K562 (cell line): ENCODE measurements around the gene NAIF1. TPM values are rescaled to one million over a fixed set of nuclear protein-coding genes. Genes with fewer than 3 reads are reported as not detected.

Experiments
- ATF7 ChIP-seq: fragments of 450-650 bp; IDR thresholded peaks from 2 replicates; pipeline ENCODE4 v1.7.1; 2014; ENCODE audit warnings: mild to moderate bottlenecking, moderate library complexity
- ESRRB ChIP-seq: fragments of 250-450 bp; sonication (Bioruptor Pico); IDR thresholded peaks from 2 replicates; pipeline ENCODE4 v1.5.0; 2020; ENCODE audit warnings: mild to moderate bottlenecking, moderate library complexity, borderline replicate concordance
- FOXJ2 ChIP-seq: fragments of 200-800 bp; sonication (Bioruptor generic); IDR thresholded peaks from 2 replicates; pipeline ENCODE4 v1.6.1; 2016; ENCODE audit warnings: missing genetic modification characterization, missing compliant biosample characterization
- GTF2F1 ChIP-seq: IDR thresholded peaks from 2 replicates; pipeline ENCODE4 v1.6.1; 2011; ENCODE audit warnings: low read depth, low read length, improper control_type of control experiment
- LCOR ChIP-seq: sonication (generic); formaldehyde crosslinking; IDR thresholded peaks from 2 replicates; pipeline ENCODE4 v1.8.0; 2022; ENCODE audit warnings: mild to moderate bottlenecking, missing genetic modification reagents
- MYBL2 ChIP-seq, 2 experiments: fragments of 450-650 bp in 1 of 2; sonication (generic) in 1 of 2; formaldehyde crosslinking in 1 of 2; IDR thresholded peaks; 2 replicates each; pipeline versions ENCODE4 v1.6.1 to v1.8.1; 2017 to 2022; ENCODE audit warnings: borderline replicate concordance in 1 of 2, inconsistent platforms in 1 of 2, low read depth in 1 of 2, mild to moderate bottlenecking in 1 of 2, missing genetic modification reagents in 1 of 2, moderate library complexity in 1 of 2
- OTX1 ChIP-seq: fragments of 450-650 bp; formaldehyde crosslinking; IDR thresholded peaks from 2 replicates; pipeline ENCODE4 v1.4.0; 2022; ENCODE audit warnings: mild to moderate bottlenecking
- PCBP2 ChIP-seq: fragments of 200-400 bp; formaldehyde crosslinking; IDR thresholded peaks from 2 replicates; pipeline ENCODE4 v1.6.1; 2018; ENCODE audit warnings: low read length, low read depth, mild to moderate bottlenecking, moderate library complexity; ENCODE audit not compliant: poor library complexity, severe bottlenecking
- RBM22 ChIP-seq: fragments of 200-400 bp; formaldehyde crosslinking; IDR thresholded peaks from 2 replicates; pipeline ENCODE4 v1.6.1; 2018; ENCODE audit warnings: low read length, low read depth; ENCODE audit not compliant: poor library complexity, severe bottlenecking
- SREBF1 ChIP-seq: fragments of 150-350 bp; IDR thresholded peaks from 2 replicates; pipeline ENCODE4 v1.6.1; 2014; ENCODE audit warnings: antibody characterized with exemption, low read depth, low read length, borderline replicate concordance
- ZNF23 ChIP-seq: fragments of 250-450 bp; sonication (Bioruptor Pico); IDR thresholded peaks from 2 replicates; pipeline ENCODE4 v1.4.0; 2020; ENCODE audit warnings: mild to moderate bottlenecking
- ZNF263 ChIP-seq: sonication (generic); formaldehyde crosslinking; IDR thresholded peaks from 2 replicates; pipeline ENCODE4 v1.8.0; 2022; ENCODE audit warnings: mild to moderate bottlenecking, missing genetic modification reagents, borderline replicate concordance
- ZNF436 ChIP-seq: fragments of 250-450, 450-650 bp; sonication (Bioruptor Pico); formaldehyde crosslinking; IDR thresholded peaks from 2 replicates; pipeline ENCODE4 v1.7.0; 2020; ENCODE audit warnings: mild to moderate bottlenecking
- ZNF445 ChIP-seq: fragments of 250-450 bp; sonication (Bioruptor Pico); IDR thresholded peaks from 2 replicates; pipeline ENCODE4 v1.4.0; 2020; ENCODE audit warnings: low read depth, mild to moderate bottlenecking, moderate library complexity
- ZNF586 ChIP-seq: fragments of 450-650 bp; formaldehyde crosslinking; conservative IDR thresholded peaks from 2 replicates; pipeline ENCODE4 v1.4.0; 2020; ENCODE audit warnings: mild to moderate bottlenecking, moderate library complexity
- ZNF764 ChIP-seq: fragments of 250-450 bp; sonication (Bioruptor Pico); IDR thresholded peaks from 2 replicates; pipeline ENCODE4 v1.4.0; 2020; ENCODE audit warnings: low read depth, mild to moderate bottlenecking, moderate library complexity
- polyA plus RNA-seq, 8 experiments: library from polyadenylated mRNA; depleted of rRNA in 4 of 8; stranded (reverse) in 5 of 8; unstranded in 3 of 8; fragments of >200 nt; fragmentation: Nextera tagmentation in 2 of 8; fragmentation: Illumina TruSeq in 1 of 8; extraction: Ambion mirVana in 2 of 8; extraction: Trizol in 1 of 8; gene quantifications; 2 replicates each; pipeline versions ENCODE4 v1.2.1 to v1.2.3, GENCODE V29; 2011 to 2014; ENCODE audit warnings: inconsistent platforms in 1 of 8, missing spikeins in 1 of 8
- total RNA-seq, 7 experiments: library from RNA; depleted of rRNA in 6 of 7; stranded (reverse); fragments of >200 nt in 6 of 7; fragmentation: Illumina TruSeq in 2 of 7; extraction: Trizol in 2 of 7; gene quantifications; 2 replicates each; pipeline versions ENCODE4 v1.2.1 to v1.2.3, GENCODE V29; 2011 to 2021; ENCODE audit warnings: low replicate concordance in 1 of 7
- TF ChIP-seq, protein P1 (sequence below): fragments of 450-650 bp; formaldehyde crosslinking; IDR thresholded peaks from 2 replicates; pipeline ENCODE4 v1.4.0; 2020; ENCODE audit warnings: mild to moderate bottlenecking, mixed read lengths
- TF ChIP-seq, protein P2 (sequence below): sonication (generic); formaldehyde crosslinking; IDR thresholded peaks from 2 replicates; pipeline ENCODE4 v1.8.1; 2023; ENCODE audit warnings: mild to moderate bottlenecking, missing genetic modification reagents
- TF ChIP-seq, protein P3 (sequence below): fragments of 250-450 bp; sonication (Bioruptor Pico); IDR thresholded peaks from 2 replicates; pipeline ENCODE4 v1.8.0; 2021; ENCODE audit warnings: borderline replicate concordance, mild to moderate bottlenecking, moderate library complexity; ENCODE audit not compliant: poor library complexity, severe bottlenecking

NAIF1 gene
- total and polyA plus RNA-seq, 9 of the 15 experiments (the other 6 are each of a cell fraction or from before 2014, with no cell fraction given): 4.8 to 26.6 (median 17.2) TPM

DNA sequence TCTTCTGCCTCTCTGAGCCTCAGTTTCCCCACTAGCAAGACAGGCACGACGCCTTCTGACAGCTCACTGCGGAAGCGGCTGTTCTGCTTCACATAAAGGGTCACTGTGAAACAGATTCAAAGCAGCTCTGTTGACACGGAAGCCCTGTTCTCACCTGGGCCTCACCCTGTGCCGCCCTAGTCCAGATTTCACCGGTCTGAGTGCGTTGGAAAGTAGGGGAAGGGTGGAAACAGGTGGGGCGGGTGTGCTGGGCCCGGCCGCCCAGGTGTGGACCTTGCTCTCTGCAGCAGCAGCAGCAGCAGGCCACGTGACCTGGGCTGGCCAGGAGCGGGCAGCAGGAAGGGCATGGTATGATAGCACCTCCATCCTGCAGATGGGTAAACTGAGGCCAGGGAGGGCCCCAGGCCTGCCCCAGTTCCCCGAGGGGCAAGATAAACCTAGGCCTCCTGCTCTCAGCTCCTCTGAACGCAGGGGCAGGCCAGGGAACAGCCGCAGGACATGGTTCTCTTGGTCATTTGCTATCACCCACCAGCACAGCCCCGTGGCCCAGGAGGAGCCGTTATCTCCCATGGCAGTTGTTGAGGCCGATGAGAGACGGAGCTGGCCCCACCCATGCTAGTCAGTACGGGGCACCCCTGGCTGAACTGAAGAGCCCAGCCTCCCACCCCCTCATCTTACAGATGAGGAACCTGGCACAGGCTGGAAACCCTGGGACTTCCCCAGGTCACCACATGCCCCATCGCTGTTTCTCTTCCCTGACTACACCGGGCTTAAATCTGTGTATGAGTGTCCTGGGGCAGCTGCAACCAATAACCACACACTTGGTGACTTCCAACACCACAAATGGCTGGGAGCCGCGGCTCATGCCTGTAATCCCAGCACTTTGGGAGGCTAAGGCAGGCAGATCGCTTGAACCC lies 48.3 kb upstream of the NAIF1 start (continued):
- TF ChIP-seq LCOR (CRISPR knock-in tag): no peak
- peak; percentile 57; the same call in 1 of the 2 replicates for TF ChIP-seq ATF7
- no peak for TF ChIP-seq RBM22
- TF ChIP-seq, protein P1, sequence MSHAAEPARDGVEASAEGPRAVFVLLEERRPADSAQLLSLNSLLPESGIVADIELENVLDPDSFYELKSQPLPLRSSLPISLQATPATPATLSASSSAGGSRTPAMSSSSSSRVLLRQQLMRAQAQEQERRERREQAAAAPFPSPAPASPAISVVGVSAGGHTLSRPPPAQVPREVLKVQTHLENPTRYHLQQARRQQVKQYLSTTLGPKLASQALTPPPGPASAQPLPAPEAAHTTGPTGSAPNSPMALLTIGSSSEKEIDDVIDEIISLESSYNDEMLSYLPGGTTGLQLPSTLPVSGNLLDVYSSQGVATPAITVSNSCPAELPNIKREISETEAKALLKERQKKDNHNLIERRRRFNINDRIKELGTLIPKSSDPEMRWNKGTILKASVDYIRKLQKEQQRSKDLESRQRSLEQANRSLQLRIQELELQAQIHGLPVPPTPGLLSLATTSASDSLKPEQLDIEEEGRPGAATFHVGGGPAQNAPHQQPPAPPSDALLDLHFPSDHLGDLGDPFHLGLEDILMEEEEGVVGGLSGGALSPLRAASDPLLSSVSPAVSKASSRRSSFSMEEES (CRISPR knock-in tag): no peak
- TF ChIP-seq SREBF1: no peak
- no peak for TF ChIP-seq ZNF764 (CRISPR knock-in tag)
- no peak for TF ChIP-seq ZNF586 (CRISPR knock-in tag)
- TF ChIP-seq PCBP2: no peak
- TF ChIP-seq, protein P2, sequence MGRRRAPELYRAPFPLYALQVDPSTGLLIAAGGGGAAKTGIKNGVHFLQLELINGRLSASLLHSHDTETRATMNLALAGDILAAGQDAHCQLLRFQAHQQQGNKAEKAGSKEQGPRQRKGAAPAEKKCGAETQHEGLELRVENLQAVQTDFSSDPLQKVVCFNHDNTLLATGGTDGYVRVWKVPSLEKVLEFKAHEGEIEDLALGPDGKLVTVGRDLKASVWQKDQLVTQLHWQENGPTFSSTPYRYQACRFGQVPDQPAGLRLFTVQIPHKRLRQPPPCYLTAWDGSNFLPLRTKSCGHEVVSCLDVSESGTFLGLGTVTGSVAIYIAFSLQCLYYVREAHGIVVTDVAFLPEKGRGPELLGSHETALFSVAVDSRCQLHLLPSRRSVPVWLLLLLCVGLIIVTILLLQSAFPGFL (CRISPR knock-in tag): no peak
- TF ChIP-seq ZNF436 (CRISPR knock-in tag): no peak
- TF ChIP-seq ZNF445 (CRISPR knock-in tag): no peak
- no peak for TF ChIP-seq MYBL2 (IDR thresholded peaks at IDR 0.05; ENCODE audit: low read depth)
- no peak for TF ChIP-seq MYBL2 (CRISPR knock-in tag; IDR thresholded peaks at IDR 0.05; ENCODE audit: borderline replicate concordance)
- TF ChIP-seq ZNF23 (CRISPR knock-in tag): no peak
- no peak for TF ChIP-seq OTX1 (CRISPR knock-in tag)
- TF ChIP-seq, protein P3, sequence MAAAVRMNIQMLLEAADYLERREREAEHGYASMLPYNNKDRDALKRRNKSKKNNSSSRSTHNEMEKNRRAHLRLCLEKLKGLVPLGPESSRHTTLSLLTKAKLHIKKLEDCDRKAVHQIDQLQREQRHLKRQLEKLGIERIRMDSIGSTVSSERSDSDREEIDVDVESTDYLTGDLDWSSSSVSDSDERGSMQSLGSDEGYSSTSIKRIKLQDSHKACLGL: no peak
- TF ChIP-seq GTF2F1: peak; percentile 65; the same call in 1 of the 2 replicates
- TF ChIP-seq FOXJ2 (tag): no peak
- peak; percentile 23; the same call in 1 of the 2 replicates for TF ChIP-seq ZNF263 (CRISPR knock-in tag)
- TF ChIP-seq ESRRB (CRISPR knock-in tag): no peak
